HG02623 (cell line): ENCODE measurements around the gene NDOR1.

Experiments
- ATAC-seq: cut with Tn5 transposase; IDR thresholded peaks from one replicate; pipeline ENCODE4 v1.9.1; 2021; ENCODE audit warnings: moderate library complexity; ENCODE audit not compliant: unreplicated experiment

The NDOR1 gene

DNA sequence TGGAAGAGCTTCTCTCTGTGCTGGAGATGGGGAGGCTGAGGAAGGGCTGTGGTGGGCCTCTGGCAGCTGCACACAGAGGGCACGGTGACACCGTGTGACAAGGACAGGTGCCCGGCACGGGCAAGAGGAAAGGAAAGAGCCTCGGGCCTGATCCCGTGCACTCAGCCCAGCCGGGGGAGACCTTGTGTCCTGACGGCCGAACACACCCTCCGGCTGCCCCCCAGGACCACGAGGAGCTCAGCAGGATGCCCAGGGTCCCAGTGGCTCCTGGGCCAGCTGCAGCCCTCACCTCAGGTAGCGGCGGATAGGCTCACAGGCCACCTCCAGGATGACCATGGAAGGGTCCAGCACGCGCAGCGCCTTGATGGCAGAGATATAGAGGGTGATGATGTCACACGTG is 22.7 kb upstream of the NDOR1 start:
- ATAC-seq = no peak

DNA sequence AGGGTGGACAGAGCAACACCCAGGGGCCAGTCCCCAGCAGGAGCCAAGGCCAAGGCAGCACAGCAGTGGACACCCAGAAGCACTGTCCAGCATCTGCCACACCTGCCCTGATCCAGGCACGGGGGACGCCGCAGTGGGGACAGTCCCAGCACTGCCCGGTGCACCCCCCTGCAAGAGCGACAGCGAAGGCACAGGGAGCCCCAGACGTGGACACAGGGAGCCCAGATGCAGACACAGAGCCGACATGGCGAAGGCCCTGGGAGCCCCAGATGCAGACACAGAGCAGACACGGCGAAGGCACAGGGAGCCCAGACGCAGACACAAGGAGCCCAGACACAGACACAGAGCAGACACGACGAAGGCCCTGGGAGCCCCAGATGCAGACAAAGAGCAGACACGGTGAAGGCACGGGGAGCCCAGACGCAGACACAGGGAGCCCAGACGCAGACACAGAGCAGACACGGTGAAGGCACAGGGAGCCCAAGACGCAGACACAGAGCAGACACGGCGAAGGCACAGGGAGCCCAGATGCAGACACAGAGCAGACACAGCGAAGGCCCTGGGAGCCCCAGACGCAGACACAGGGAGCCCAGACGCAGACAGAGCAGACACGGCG is 21.4 kb upstream of the NDOR1 start:
- ATAC-seq = no peak

DNA sequence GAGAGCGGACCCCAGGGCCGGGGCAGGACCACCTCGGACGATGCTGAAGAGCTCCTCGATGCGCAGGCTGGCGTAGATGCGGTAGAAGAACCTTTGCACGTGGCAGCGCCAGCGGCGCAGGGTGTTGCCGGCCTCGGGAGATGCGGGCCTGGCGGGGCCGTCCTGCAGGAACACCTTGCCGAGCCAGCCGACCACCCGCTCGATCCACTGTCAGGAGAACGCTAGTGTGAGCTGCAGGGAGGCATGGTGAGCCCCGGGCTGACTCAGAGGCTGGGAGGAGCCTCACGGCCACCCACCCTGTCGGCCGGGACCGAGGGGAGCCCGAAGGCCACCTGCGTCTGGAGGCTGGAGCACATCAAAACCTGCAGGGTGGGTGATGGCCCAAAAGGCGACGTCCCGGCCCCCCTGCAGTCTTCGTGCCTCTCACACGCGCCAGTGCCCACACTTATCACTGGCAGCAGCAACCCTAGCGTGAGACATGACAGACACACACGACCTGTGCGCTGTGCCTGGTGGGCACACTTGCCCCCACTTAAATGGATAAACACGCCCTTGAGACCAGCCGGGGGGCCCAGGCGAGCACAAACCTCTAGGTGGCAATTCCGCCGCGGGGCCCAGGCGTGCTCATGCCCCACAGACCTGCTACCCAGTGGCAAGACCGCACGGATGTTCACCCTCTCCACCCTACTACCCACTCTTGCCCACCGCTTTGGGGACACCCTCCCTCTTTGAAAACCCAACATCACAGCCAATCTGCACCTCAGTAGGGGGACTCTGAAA is 20.4 kb upstream of the NDOR1 start:
- no peak for ATAC-seq

GRCh38 chr9:137185921-137186320 is 19.6 kb upstream of the NDOR1 start:
- no peak for ATAC-seq

DNA sequence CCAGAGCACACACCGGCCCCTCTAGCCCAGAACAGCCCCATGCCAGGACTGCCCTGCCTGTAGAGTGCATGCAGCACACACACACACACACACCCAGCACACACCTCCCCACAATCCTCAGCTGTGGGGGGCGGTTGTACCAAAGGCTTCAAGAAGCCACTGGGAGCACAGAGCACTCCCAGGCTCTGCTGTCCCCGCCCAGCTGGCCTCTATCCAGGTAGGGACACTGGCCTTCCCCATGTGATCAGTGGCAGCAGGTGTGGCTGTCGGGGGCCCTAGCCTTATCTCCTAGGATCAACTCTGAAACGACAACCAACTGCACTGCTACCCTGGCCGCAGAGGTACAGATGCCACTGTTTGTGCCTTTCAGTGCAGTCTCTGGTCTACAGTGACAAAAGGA is 19.1 kb upstream of the NDOR1 start:
- ATAC-seq = no peak

DNA sequence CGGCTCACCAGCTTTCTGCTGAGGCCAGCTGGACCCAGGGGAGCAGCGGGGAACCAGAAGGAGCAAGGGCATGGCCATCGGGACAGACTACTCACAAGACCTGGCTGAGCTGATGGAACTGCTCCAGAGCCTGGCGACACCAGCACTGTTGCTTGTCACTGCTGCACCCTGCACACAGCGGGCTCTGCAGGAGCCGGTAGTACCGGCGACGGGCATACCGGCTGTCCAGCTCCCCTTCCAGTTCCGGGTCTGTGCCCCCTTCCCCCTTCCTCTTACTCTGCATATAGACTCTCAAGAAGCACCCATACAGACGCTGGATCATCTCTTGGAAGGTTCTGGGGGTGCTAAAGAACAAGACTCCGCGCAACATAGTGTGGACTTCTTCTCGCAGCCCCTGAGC is 18.1 kb upstream of the NDOR1 start:
- ATAC-seq = no peak

DNA sequence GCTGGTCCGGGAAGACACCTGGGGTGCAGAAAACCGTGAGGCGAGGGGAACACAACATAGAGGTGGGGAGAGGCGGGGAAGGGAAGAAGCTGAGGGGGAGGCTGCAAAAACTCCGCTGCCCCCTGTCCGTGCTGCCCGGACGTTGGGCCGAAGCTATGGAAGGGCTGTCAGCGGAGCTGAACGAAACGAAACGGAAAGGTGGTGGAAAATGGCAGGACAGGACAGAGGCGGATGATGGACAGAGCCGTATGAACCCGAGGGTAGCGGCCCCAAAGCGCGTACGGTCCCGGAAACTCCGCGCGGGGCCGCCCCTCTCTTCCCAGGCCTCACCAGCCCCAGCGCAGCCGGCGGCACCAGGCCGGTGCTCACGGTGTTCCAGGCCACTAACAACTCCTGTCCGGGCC is 17.4 kb upstream of the NDOR1 start:
- no peak for ATAC-seq

- ATAC-seq = peak; percentile 75
Measured at GRCh38 chr9:137188490-137189296, 16.8 kb upstream of the NDOR1 start, which contains the start of the genes ANAPC2 and SSNA1. Gene ANAPC2 (minus strand): TSS chr9:137188560. CDS start chr9:137188532, 28 bp downstream. Gene SSNA1 (plus strand): TSS chr9:137188676. CDS start chr9:137188727, 51 bp downstream.

DNA sequence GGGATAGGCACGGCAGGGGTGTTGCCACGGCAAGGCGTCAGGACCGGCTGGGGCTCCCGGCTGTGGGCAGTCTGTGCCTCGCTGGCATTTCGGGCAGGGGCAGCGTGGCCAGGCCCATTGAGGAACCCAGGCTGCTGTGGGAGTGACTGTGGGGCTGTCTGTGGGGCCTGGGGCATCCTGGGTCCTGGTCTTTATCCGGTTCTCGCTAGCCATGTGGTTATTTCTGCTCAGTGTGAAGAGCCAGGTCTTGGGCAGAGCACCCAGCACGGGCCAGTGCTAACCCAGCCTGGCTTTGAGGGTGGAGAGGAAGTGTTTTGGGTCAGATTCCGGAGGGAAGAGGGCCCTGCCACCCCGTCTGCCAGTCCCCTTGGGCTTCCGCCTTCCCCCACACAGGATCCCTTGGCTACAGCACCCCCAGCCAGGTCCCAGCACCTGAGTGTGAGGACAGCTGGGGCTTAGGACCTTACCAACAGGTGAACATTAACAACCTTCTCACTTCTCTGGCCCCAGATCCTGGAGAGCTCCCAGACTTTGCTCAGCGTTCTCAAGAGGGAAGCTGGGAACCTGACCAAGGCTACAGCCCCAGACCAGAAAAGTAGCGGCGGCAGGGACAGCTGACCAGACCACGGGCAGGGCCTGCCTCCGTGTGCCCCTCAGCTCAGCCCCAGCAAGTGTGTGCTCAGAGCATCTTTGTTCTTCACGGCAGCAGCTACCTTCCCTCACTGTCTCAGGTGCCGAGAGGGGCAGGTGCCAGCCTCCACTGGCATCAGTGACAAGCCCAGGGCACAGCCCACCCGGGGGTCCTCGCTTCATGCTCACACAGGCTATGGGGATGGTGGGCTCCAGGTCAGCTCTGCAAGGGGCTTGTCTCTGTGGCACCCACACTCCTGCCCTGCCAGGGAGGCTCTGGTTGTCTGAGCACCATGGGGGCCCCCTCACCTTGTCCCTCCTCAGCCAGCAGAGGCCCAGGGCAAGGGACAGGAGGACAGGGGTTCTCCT is 15.9 kb upstream of the NDOR1 start:
- ATAC-seq = no peak

DNA sequence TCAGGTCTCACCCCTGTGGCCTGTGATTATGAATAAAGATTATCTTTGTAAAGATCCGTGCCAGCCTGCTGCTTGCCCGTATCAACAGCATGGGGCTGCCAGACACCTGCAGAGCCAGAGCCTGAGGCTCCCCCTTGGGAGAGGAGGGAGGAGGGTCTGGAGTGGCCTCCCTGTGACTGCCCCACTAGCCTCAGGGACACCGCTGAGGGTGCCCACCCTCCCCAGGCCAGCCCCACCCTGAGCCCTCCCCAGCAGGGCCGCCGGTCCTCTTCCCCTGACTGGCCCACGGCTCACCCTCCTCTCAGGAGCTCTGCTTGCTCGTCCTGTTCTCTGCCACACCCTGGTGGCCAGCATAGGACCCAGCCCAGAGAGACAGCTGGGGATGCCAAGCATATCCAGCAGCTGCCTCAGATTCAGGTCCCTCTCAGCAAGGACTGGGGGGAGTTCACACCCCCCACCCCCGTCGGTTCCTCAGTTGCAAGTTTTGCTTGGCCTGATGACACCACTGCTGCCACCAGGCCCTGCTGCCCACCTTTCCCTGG is 15.1 kb upstream of the NDOR1 start:
- no peak for ATAC-seq

DNA sequence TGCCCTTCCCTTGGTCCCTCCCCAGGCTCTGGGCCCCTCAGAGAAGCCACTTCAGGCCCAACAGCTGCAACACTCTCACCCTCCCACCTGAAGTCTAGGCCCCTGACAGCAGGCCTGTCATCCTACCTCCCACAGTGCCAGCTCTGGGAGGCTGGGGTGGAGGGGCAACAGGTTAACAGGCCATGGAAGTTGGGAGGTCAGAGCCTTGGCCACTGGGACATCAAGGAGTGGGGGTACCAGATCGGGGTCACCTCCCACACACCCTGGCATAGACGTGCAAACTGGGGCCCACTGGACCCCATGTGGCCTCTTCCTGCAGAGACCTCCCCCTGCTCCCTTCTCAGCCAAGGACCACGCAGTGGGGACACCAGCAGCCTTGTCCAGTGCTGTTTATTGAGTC is 14.3 kb upstream of the NDOR1 start:
- ATAC-seq = no peak

GRCh38 chr9:137191691-137192447 is 13.6 kb upstream of the NDOR1 start:
- ATAC-seq = no peak

DNA sequence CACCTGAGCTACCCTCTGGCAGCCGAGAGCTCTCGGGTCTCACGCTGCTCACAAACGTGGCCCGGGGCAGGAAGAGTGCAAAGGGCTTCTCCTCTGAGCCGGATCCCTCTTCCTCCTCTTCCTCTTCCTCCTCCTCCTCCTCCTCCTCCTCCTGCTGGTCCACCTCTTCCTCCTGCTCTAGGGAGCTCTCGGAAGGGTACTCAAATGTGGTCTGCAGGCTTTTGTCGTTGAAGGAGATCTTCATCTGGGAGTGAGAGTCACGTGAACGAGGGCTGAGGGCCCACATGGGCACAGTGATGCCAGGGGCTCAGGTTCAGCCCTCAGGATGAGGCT is 13.1 kb upstream of the NDOR1 start:
- ATAC-seq = no peak

GRCh38 chr9:137192859-137193258 is 12.6 kb upstream of the NDOR1 start:
- ATAC-seq = no peak

GRCh38 chr9:137193771-137194170 is 11.7 kb upstream of the NDOR1 start:
- ATAC-seq = no peak

DNA sequence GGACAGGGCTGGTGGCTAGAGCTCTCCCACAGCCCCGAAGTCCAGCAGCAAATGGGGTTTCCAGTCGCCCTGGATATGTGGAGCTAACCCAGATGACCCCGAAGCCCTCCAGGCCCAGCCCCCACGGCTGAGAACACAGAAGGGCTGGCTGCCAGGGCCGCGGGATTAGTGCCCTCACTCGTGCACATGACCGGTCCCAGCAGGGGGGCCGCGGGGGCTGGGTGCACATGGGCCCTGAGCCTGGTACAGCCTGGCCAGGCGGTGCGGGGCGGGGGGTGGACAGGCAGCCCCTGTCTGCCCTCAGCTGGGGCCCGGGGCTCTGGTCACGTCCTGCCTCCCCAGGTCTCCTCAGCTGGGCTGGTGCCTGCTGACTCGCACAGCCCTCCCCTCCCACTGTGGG is 11.1 kb upstream of the NDOR1 start:
- ATAC-seq = no peak

DNA sequence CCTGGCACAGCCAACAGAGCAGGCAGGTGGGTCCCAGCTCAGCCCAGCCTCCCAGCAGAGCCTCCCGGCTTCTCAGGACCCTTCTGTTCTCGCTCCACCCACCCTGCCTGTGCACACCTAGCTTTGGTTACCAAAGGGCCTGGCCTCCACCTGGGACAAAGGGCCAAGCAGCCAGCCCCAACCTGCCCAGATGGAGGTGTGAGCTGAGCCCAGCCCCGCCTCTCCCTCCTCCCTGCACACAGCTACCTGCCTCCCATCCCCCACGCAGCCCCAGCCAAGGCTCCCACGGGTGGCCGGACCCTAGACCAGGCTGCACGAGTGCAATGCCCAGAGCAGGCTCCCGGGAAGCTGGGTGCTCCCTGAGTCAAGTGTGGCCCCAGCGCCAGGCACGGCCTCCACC is 10.6 kb upstream of the NDOR1 start:
- no peak for ATAC-seq

DNA sequence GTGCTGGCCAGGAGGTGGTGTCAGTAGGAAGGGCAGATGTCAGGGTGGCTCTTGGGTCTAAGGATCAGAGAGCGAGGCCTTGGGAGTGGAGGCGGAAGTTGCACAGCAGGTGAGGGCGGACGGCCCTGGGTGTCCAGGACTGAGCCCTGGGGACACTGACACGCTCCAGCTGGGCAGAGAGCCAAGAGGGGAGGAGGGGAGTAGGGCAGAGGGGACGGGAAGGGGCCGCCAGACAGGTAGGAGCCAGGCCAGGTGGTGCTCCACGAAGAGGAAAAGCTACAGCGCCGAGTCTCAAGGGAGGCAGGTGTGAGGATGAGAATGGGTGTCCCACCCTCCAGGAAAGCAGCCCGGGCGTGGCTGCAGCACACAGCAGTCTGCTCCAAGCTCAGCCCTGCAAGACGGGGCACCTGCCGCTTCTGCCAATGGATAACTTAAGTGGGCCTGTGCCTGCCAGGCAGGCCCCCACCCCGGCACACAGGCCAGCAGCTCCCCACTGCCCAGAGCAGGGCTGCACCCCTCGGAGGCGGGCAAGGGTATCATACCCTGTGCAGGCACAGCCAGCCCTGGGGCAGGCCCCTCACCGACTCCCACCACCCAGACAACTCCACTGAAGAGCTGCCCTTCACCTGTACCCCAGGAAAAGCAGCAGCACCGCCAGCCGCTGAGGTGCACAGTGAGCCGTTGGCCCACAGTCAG is 9.8 kb upstream of the NDOR1 start:
- ATAC-seq = no peak
